Epithelial cell of proximal tubule (primary cell): Measurements from ENCODE around the gene ANAPC13. TPM values are rescaled to one million over a fixed set of nuclear protein-coding genes. Genes with fewer than 3 reads are reported as not detected.

Source experiments
- DNase-seq: peaks from one replicate; pipeline ENCODE4 v3.0.0-alpha.2; 2011; ENCODE audit warnings: low read depth
- H3K4me3 ChIP-seq: 2 replicates; pipeline ENCODE4 v1.5.1; 2011; ENCODE audit warnings: low read depth, mild to moderate bottlenecking, low read length
- CTCF ChIP-seq: conservative IDR thresholded peaks from 2 replicates; pipeline ENCODE4 v1.5.1; 2012; ENCODE audit warnings: low read depth, mild to moderate bottlenecking, low read length
- total RNA-seq: library from RNA; depleted of rRNA; stranded (reverse); fragments of >200 nt; gene quantifications from 2 replicates; pipeline ENCODE4 v1.2.3, GENCODE V29; 2015

ANAPC13 gene
- total RNA-seq, 1 donor from 2014 or later: 80.5 TPM

- H3K4me3 ChIP-seq: no peak overlapping the region
- no peak for DNase-seq
- TF ChIP-seq CTCF: no peak
Measured at GRCh38 chr3:134474956-134475355, 10.8 kb downstream of the ANAPC13 start.

- no peak for DNase-seq
- H3K4me3 ChIP-seq: no peak overlapping the region
- TF ChIP-seq CTCF: peak; percentile 78
Measured at GRCh38 chr3:134473868-134474546, 11.8 kb downstream of the ANAPC13 start.

- no peak overlapping the region for H3K4me3 ChIP-seq
- no peak for TF ChIP-seq CTCF
- no peak for DNase-seq
Measured at GRCh38 chr3:134472831-134473230, 13.0 kb downstream of the ANAPC13 start.

GRCh38 chr3:134471521-134472193 is 14.1 kb downstream of the ANAPC13 start:
- H3K4me3 ChIP-seq: no peak overlapping the region
- DNase-seq: no peak
- no peak for TF ChIP-seq CTCF

- no peak for TF ChIP-seq CTCF
- no peak overlapping the region for H3K4me3 ChIP-seq
- DNase-seq: no peak
Measured at GRCh38 chr3:134468519-134468918, 17.3 kb downstream of the ANAPC13 start.

- no peak for DNase-seq
- TF ChIP-seq CTCF: no peak
Measured at GRCh38 chr3:134466331-134466730, 19.5 kb downstream of the ANAPC13 start.

More at GRCh38 chr3:134466331-134466730, 19.5 kb downstream of the ANAPC13 start:
- no peak overlapping the region for H3K4me3 ChIP-seq
